Activated gamma-delta T cell treated with anti-CD3 and anti-CD28 coated beads, Interleukin-2, amount 50 U/mL, for 16 hours (primary cell): Measurements from ENCODE around the gene STARD4.

Experiments
- DNase-seq: peaks from one replicate; pipeline ENCODE4 v3.0.0-alpha.2; 2020; ENCODE audit warnings: low read depth

STARD4 gene, protein sequence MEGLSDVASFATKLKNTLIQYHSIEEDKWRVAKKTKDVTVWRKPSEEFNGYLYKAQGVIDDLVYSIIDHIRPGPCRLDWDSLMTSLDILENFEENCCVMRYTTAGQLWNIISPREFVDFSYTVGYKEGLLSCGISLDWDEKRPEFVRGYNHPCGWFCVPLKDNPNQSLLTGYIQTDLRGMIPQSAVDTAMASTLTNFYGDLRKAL

DNA sequence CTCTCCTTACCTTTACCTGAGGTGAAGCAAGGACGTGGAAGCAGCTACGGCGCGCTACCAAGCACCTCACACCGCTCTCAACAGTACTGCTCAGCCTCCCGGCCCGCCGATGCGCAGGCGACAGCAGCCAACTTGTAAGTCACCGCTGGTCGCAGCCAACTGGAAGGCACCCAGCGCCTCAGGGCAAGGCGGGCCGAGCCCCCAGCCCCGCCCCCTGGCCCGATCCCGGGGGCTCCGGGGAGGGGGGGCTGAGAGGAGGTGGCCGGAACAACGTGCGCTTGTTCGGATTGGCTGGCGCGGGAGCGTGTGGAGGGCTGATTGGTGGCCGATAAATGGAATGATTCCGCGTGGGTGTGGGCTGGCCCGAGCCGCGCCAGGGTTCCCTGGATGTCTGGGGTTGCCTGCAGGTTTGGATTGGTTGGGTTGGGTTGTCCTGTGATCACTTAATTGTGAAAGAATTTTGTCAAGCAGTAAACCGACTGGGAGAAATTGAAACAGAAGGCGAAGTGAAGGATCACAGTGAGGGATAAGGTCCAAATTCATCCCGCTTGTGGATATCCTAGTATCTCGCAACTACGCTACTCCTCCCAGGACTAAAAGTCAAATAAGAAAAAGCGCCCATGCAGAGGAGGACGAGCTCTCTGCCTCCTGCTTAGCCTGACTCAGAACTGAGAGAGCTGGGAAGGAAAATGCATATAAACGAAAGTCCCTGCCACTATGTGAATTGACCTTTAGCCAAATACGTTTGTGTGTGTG, at the start of gene STARD4:
Gene STARD4, minus strand, starts transcription at position 161 of the 756 bp plus-strand sequence. CDS start 5,102 bp downstream, outside the sequence.
- DNase-seq: peak; percentile 91

DNA sequence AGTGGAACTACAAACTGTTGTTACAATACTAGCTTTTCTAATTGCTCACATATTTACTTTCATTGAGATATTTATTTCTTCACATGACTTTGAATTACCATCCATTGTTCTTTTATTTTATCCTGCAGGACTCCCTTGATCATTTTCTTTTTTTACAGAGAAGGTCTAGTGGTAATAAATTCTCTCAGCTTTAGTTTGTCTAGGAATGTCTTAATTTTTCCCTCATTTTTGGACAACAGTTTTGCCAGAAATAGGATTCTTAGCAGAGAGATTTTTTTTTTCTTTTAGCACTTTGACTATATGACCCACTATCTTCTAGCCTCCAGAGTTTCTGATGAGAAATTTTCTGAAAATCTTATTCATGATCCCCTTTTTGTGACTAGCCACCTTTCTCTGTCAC, 47.3 kb upstream of the STARD4 start:
- DNase-seq: no peak

DNA sequence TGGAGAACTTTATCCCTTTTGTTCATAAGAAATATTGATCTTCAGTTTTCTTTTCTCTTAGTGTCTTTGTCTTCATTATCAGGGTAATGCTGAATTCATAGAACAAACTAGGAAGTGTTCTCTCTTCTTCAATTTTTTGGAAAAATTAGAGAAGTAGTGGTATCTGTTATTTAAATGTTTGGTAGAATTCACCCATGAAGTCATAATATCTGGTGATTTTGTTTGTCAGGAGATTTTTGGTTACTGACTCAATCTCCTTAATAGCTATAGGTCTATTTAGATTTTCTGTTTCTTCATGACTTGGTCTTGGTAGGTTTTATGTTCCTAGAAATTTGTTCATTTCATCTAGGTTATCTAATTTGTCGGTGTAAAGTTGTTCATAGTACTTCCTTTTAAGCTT, 45.4 kb upstream of the STARD4 start:
- no peak for DNase-seq

DNA sequence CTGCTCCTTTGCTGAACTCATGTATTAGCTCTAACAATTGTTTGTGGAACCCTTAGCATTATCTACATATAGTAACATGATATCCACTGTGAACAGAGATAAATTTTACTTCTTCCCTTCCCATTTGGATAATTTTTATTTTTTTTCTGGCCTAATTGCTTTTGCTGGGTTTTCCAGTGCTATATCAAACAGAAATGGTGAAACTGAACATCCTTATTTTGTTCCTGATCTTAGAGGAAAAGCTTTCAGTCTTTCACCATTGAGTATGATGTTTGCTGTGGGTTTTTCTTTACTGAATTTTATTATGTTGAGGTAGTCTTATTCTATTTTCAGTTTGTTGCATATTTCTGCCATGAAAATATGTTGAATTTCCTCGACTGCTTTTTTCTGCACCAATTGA, 44.8 kb upstream of the STARD4 start:
- no peak for DNase-seq

DNA sequence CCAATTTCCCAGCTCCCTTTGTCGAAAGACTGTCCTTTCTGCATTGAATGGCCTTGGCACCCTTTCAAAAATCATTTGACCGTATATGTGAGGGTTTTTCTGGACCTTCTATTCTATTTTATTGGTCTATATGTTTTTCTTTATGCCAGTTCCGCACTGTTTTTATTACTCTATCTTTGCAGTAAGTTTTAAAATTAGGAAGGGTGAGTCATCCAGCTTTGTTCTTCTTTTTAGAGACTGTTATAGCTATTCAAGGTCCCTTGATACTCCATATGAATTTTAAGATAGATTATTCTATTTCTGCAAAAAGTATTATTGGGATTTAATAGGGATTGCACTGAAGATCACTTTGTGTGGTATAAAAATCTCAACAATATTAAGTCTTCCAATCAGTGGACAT, 44.2 kb upstream of the STARD4 start:
- DNase-seq: no peak

DNA sequence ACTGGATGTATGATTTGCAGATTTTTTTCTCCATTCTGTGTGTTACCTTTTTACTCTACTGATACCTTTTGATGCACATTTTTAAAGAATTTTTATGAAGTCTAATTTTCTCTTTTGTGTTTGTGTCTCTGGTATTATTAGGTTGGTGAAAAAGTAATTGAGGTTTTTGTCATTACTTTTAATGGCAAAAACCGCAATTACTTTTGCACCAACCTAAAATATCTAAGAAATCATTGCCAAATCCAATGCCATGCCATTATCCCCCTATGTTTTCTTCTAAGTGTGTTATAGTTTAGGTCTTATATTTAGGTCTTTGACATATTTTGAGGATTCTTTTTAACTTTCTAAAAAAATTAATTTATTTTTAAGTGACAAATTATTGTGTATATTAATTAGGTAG, 43.4 kb upstream of the STARD4 start:
- DNase-seq: no peak

DNA sequence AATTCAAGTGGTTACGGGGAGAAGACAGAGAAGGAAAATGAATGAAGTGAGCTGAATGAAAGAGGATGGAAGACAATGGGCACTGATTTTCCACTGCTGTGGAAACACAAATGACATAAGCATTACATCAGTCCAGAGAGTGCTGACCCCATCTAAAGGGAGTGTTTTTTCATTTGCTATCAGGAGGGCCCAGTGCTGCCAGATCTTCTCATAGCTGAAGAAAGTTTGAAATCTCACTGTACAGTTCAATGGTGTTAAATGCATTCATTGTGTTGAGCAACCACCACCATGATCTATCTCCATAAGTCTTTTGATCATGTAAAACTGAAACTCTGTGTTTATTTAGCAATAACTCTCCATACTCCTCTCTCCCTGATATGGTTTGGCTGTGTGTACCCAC, 41.5 kb upstream of the STARD4 start:
- DNase-seq: no peak

DNA sequence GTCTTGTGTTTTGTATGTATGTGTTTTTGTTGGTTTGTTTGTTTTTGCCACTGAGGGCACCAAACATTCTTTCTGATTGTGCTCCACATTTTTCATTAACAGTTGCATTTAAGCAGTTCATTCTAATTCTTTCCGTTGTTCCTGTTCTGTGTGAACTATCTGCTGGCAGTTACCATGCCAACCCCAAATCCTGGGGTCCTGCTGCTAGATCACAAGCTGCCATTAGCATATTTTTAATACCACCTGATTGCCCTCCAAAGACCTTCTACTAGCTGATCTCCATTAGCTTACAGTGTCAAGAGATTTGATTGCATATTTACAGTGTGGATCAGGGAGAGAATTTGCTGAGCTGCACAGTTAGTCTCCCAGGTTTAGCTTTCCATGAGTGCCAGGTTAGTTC, 40.6 kb upstream of the STARD4 start:
- no peak for DNase-seq

DNA sequence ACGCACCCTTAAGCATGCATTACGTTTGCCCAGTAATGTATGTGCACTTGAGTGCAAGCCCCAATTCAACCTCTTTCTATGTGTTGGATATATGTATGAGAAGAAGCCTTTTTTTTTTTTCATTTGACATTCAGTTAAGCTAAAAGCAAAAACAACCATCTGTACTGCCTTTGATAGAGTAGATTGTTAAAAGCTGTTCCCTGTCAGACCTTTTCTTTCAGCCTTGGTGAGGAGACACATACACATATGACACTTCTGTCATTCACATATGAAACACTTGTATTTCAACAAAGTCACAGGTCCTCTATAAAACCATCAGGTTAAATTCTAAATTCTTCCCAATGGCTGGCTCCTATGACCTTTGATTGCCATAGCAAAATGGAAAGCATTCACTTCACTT, 40.2 kb upstream of the STARD4 start:
- no peak for DNase-seq

DNA sequence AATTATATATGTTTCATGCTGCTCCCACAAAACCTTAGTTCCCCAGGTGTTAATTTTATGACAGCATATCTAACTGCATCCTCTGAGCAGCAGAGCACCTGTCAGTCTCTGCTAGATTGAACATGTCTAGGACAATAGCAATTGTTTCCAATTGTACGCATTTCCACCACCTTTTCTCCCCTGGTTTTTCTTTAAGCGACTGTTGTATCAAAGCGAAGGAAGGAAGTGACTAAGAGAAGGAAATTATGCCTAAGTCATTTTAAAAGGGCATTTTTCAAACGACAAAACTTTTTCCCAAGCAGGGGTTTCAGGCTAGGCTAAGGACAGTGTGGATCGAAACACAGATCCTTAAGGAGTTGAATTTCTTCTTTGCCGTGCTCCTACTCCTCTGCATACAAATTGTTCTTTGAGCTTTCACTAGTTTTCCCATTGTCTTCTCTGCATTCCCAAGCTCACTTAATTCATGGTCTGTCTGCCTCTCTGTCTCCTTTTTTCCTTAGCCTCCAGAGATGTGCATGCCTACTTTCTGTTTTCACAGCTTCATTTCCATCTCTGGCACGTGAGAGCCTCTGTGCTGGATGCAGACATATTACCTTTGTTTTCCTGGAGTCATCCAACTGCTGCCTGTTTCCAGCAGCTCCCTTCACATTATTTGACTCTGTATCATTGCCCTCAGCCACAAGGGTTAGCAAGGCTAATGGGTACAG, 39.4 kb upstream of the STARD4 start:
- no peak for DNase-seq

DNA sequence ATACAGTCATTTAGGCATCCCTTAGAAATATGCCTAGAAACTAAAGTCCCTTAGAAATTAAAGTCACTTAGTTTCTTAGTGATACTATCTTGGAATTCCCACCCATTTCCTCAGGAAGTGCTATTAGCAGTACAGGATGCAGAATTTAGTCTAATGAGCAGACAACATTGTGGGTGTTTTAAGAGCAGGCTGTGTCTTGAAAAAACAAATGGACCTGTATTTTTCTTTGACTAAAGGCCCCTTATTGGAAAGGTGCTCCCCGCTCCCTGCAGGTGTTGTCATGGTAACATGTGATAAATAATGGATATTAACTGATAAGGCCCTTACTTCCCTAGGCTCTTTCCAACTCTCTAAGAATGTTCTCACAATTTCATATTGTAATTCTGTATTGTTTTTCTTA, 38.8 kb upstream of the STARD4 start:
- no peak for DNase-seq

DNA sequence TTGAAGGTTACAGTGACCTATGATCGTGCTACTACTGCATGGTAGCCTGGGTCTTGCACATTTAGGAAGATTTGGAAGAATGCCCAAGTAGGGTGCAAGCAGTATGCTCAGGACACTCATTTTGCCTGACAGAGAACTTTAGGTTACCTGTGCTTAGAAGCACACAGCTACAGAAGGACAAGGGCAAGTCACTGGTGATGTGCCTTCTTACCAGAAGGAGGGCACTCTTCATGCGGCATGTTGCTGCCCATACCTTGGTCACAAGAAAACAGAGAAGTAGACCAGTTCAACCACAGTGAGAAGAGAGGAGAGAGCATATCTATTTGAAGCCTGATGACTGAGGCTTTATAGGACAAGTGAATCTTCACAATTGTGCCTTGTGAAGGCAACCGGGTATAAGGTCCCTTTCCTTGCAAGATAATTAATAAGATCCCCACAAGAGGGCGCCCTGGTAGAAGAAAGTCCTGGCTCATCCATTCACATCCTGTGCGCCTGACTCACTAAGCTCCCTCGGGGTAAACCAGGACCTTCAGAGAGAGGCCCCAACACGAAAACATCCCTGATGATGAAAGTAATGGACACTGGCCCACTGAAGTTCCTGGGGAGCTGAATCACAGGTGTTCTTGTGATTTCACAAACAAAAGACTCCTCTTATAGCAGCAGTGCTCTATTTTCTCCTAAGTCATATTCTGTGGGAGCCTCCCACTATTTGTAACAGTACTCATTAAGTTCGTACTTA, 38.1 kb upstream of the STARD4 start:
- DNase-seq: peak; percentile 67

DNA sequence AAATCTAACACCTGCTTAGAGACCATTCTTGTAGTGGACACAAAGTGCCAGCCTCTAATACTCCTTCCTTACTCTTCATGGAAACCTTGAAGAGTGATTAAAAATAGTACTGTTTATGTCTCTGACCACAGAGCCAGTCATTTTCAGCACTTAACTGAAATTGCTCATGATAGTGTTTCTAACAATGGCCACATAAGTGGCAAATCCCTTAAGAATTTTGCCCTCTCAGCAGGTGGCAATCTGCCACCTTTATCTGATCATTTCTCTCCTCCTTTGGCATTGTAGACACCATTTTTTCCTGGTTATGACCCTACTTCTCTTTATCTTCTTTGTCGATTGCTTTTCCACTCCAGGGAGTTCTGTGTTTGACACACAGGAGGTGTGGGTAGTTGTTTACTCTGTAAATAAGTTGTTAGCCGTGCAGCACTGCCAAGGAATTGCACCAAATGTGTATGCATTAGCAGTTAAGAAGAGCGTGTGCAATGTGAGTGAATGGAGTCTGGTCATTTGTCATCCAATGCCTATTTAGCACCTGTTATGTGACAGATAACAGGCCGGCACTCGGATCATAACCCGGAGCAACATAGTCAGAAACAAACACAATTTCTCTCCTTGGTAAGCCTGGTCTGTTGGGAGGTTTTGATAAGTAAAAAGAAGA, 36.8 kb upstream of the STARD4 start:
- DNase-seq: no peak

DNA sequence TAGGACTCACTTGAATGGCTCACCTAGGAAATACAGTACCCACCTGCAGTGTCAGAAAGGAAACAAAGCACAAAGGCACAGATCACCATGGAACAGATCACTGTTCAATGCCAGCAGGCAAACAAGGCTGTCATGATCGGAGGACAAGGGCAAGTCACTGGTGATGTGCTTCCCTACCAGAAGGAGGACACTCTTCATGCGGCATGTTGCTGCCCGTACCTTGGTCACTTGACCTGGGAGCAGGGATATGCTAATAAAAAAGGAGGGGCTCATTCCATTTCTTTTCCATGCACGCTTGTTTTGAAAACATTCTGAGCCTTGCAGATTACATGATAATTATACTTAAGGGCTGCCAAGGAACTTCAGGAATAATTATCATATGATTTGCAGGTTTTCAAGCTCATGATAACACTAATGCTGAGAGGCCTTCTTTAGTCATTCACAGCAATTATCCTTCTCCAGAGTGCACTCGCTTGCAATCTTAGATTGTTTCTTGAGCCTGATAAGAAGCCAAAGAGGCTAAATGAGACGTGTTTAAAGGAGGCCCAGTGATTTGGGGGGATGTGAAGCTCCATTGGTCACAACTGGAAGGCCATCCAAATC, 36.1 kb upstream of the STARD4 start:
- no peak for DNase-seq

DNA sequence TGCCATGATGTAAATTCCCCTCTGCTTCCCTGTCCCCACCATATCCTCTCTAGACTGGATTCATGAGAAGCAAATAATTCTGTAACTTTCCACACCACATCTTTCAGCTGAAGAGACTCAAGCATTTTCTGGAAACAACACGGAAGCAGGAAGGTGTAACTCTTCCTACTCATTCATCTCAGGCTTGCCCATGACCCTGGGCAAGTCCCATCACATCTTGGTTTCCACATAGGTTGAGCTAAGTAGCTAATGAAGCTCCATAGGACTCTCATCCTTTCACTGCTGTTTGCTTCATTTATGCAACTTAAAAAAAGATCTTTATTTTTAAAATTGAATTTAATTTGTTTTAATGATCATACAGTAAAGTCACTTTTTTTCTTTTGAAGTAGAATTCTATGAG, 32.7 kb upstream of the STARD4 start:
- no peak for DNase-seq

DNA sequence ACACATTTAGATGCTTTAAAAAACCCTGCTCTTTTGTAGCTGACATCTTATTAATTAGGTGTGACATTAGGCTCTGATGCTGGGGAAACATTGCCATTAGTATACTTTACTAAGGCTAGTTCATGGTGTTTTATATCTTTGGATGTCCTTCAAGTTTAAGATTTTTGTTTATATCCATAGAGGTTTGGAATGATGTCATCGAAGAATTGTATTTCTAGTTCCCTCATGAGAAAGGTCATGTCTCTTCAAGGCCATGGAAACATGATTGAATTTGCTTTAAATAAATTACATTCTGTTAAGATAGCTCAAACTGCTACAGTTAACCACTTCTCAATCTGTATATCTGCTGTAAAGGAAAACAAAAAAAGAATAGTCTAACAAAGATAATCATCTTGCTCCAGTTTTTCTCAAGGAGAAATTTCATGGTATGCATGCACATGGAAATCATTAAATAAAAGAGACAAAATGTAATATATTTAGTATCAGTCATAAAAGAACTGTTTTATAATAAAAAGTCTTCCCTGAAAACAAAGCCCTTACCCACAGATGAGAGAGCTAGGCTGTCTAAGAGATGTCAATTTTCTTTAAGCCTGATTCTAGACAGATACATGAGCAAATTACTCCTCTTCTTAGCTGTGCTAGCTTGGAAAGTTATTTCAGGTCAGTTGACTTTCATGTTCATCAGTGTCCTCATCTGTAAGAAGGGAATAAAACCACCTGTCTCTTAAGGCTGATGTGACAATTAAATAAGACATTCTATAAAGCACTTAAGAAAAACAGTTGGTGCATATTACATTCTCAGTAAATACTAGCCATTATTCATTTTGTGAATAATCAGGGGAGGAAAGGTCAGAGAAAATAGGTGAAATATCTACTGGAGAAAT, 25.0 kb upstream of the STARD4 start:
- no peak for DNase-seq

DNA sequence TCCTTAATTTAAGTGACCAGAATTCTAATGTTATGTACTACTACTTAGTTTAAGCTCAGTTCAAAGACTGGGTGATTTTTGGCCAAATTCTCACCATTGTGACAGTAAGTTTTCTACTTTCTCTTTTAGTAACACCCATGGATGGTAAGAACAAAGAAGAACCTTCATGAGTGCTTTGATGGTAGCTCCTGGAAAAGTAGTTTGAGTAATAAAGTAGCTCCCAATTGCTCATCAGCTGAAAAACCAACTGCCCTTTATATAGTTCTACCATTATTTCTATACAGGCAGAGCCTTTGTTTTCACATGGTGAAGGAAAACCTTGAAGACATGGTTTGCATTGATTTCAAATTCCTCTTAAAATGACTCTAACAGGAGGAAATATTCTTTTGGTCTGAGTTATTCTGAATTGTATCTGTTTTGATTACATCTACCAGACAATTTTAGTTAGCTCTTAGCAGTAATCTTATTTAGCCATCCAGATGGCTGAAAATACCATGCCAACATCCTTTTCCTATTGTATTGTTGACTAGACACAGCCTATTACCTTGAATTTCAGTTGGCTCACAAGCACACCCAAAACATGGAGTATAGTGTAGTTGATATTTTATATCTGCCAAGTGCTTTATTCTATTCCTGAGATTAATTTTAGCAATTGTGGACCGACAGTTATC, 23.7 kb upstream of the STARD4 start:
- DNase-seq: no peak

DNA sequence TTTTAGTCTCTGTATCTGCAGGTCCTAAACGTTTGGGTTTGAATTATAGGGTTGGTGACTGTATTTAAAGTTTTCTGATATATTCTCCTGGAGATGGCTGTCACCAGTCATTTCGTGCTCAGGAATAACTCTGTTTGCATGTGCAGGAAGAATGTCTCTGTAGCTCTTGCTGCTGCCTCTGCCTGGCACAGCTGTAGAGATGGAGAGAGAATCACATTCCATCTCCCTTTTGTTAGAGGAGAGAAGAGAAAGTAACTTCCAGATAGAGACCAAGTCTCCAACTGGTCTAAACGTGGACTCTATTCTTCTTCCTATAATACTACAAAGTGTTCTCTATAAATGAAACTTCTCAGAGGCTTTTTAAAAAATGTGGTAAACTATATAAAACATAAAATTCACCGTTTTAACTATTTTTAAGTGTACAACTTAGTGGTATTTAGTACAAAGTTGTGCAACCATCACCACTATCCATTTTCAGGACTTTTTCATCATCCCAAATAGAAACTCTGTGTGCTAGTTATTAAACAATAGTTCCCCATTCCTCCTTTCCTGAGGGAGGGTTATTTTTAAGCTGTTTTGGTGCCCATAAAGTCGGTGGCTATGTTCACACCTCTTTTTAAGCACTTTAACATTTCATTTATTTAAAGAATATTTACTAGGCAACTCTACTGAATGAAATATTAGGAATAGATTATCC, 20.7 kb upstream of the STARD4 start:
- no peak for DNase-seq

DNA sequence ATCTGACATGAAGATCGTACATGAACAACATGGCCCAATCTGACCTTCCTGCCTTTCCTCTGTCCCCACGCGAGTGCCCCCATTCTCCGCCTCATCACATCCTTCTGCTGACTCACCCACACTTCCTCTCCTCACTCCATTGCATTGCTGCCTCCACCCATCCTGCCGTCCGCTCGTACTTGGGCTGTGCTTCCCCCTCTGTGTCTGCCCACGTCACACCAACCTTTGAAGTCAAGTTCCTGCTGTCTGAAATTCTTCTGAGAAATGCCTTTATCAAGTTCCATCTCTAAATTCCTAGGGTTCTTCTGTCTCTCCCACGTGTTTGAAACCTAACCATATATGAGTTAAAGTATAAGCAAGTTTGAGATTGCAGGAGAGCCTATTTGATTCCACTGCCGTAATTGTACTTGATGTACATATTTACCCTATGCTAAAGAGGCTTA, 18.0 kb upstream of the STARD4 start:
- peak; percentile 72 for DNase-seq
